Spleen (tissue), 11 donors: ENCODE measurements around the gene TRIM10. TPM values are rescaled to one million over a fixed set of nuclear protein-coding genes. Genes with fewer than 3 reads are reported as not detected.

Experiments
- DNase-seq: peaks from one replicate; pipeline ENCODE4 v3.0.0-alpha.2; 2020
- H3K27ac ChIP-seq, 8 donors: fragments of 200-600 bp; sonication (generic) in 7 of 8; 1 replicate in 4 of 8; 2 replicates in 4 of 8; pipeline versions ENCODE4 v1.5.0 to v1.8.0; 2016 to 2021; ENCODE audit warnings: inconsistent platforms in 4 of 8, mild to moderate bottlenecking in 4 of 8, moderate library complexity in 1 of 8
- H3K27me3 ChIP-seq, 7 donors: fragments of 200-600 bp; sonication (generic) in 6 of 7; replicated peaks in 1 of 7; 1 replicate in 4 of 7; 2 replicates in 3 of 7; pipeline versions ENCODE4 v1.5.0 to v1.8.0; 2016 to 2021; ENCODE audit warnings: inconsistent platforms in 3 of 7, mild to moderate bottlenecking in 1 of 7
- H3K36me3 ChIP-seq, 6 donors: fragments of 200-600 bp; sonication (generic) in 5 of 6; 1 replicate in 4 of 6; 2 replicates in 2 of 6; pipeline versions ENCODE4 v1.5.0 to v1.8.0; 2016 to 2021; ENCODE audit warnings: inconsistent platforms in 2 of 6
- H3K4me1 ChIP-seq, 6 donors: fragments of 200-600 bp; sonication (generic) in 5 of 6; 1 replicate in 3 of 6; 2 replicates in 3 of 6; pipeline versions ENCODE4 v1.5.0 to v1.8.0; 2016 to 2021; ENCODE audit warnings: inconsistent platforms in 3 of 6
- H3K4me3 ChIP-seq, 8 donors: fragments of 200-600 bp; sonication (generic) in 7 of 8; 1 replicate in 4 of 8; 2 replicates in 4 of 8; pipeline versions ENCODE4 v1.5.0 to v1.8.0; 2016 to 2021; ENCODE audit warnings: inconsistent platforms in 4 of 8, mild to moderate bottlenecking in 4 of 8, moderate library complexity in 2 of 8
- H3K9me3 ChIP-seq, 8 donors: fragments of 200-600 bp; sonication (generic) in 7 of 8; 1 replicate in 4 of 8; 2 replicates in 4 of 8; pipeline versions ENCODE4 v1.5.0 to v1.8.0; 2016 to 2021; ENCODE audit warnings: inconsistent platforms in 4 of 8
- POLR2A ChIP-seq, 3 donors: fragments of 450-650 bp; IDR thresholded peaks; one replicate each; pipeline ENCODE4 v1.5.1; 2017; ENCODE audit warnings: antibody characterized with exemption in 3 of 3, mild to moderate bottlenecking in 1 of 3
- POLR2AphosphoS5 ChIP-seq, 3 donors: sonication (generic); formaldehyde crosslinking; IDR thresholded peaks; one replicate each; pipeline ENCODE4 v1.5.1; 2017; ENCODE audit warnings: antibody characterized with exemption in 3 of 3
- WGBS, 5 donors: extraction: QIAGEN DNeasy Blood & Tissue Kit in 3 of 5; methylation state at CpG; one replicate each; pipeline versions ENCODE4 v1.1.5 to v1.1.7; 2013 to 2018; 5-methylcytosine and 5-hydroxymethylcytosine counted together
- intact Hi-C: fragments of 100-400 bp; cut with DNase I; formaldehyde crosslinking; loops from one replicate; pipeline ENCODE4 v1.15.0; 2023; ENCODE audit warnings: low total_unique reads
- polyA plus RNA-seq, 3 donors: library from polyadenylated mRNA; stranded (reverse); fragments of 200-250 nt; gene quantifications; one replicate each; pipeline ENCODE4 v1.2.1, GENCODE V29; 2013
- total RNA-seq, 7 donors: library from RNA; depleted of rRNA in 3 of 7; stranded (reverse); fragments of >200 nt in 3 of 7; fragmentation: NEBNext Ultra II Directional in 4 of 7; extraction: Animal tissue kit (Norgen Biotek cat#: 25700) in 4 of 7; gene quantifications; one replicate each; pipeline versions ENCODE4 v1.1.0 to v1.2.1, GENCODE V29; 2016 to 2021
- TF ChIP-seq, protein P1 (sequence below), 11 experiments: fragments of 200-600 bp in 7 of 11; fragments of 450-650 bp in 4 of 11; sonication (generic) in 4 of 11; IDR thresholded peaks in 8 of 11; conservative IDR thresholded peaks in 3 of 11; 1 replicate in 7 of 11; 2 replicates in 4 of 11; pipeline versions ENCODE4 v1.4.0 to v1.8.0; 2016 to 2021; ENCODE audit warnings: antibody characterized with exemption in 11 of 11, inconsistent platforms in 4 of 11, mild to moderate bottlenecking in 1 of 11
- donor health status: healthy with polysubstance abuse.
- donor health status: DM: no; HTN: no; CAD: no; lungs with moderate emphysema.
- donor health status: DM: no; HTN: no; CAD: no.
- donor health status: Bipolar disorder and iron deficiency.
- donor health status: healthy.
- donor health status: DM: no; HTN: no; CAD: no.
- donor health status: DM: yes; HTN: yes; CAD: no.

The TRIM10 gene
- total and polyA plus RNA-seq, 10 donors: 0.06 to 4.9 (median 1.1) TPM; not detected in 2

DNA sequence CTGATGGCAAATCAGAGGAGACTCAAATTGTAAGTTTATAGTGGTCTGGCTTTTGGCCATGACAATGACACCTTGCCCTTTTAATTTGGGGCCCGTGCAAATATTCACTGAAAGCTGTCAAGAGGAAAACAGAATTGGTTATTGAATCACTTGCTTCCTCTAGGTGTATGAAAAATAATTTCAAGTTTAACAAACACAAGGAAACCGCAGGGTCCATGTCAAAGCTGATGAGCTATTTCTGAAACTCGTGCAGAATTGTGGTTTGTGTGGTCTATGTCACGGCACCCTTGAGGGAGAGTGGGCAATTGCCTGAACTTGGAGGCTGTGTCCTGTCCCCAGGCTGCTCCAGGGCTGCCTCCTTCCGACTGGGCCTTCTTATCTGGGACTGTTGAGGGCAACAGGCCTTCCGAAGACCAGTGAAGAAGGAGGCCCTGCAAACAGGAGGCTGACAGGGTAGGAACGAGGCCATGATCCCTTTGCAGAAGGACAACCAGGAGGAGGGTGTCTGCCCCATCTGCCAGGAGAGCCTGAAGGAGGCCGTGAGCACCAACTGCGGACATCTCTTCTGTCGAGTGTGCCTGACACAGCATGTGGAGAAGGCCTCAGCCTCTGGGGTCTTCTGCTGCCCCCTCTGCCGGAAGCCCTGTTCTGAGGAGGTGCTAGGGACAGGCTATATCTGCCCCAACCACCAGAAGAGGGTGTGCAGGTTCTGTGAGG, 24.3 kb downstream of the TRIM10 start:
- H3K36me3 ChIP-seq: no peaks in the 10 kb centered on the region
- H3K27ac ChIP-seq: no peak overlapping the region
- WGBS, 5 donors: 44 to 66% (median 59%) methylated on average over 8 to 11 of the region's 11 CpGs
- H3K27me3 ChIP-seq: peaks cover 0 to 65% (median 16%) of the 10 kb centered on the region in 7 donors
- DNase-seq: no peak
- intact Hi-C loops: loop anchor here (10.0 kb wide), 1 partner anchor 292 kb away; no protein-coding TSS in a partner anchor
- no peak overlapping the region for H3K4me3 ChIP-seq
- no peaks in the 10 kb centered on the region for H3K9me3 ChIP-seq
- no peaks in the 10 kb centered on the region for H3K4me1 ChIP-seq
- TF ChIP-seq POLR2AphosphoS5 (IDR thresholded peaks at IDR 0.05) (no peak), POLR2A (IDR thresholded peaks at IDR 0.05) (no peak)
- TF ChIP-seq, protein P1, sequence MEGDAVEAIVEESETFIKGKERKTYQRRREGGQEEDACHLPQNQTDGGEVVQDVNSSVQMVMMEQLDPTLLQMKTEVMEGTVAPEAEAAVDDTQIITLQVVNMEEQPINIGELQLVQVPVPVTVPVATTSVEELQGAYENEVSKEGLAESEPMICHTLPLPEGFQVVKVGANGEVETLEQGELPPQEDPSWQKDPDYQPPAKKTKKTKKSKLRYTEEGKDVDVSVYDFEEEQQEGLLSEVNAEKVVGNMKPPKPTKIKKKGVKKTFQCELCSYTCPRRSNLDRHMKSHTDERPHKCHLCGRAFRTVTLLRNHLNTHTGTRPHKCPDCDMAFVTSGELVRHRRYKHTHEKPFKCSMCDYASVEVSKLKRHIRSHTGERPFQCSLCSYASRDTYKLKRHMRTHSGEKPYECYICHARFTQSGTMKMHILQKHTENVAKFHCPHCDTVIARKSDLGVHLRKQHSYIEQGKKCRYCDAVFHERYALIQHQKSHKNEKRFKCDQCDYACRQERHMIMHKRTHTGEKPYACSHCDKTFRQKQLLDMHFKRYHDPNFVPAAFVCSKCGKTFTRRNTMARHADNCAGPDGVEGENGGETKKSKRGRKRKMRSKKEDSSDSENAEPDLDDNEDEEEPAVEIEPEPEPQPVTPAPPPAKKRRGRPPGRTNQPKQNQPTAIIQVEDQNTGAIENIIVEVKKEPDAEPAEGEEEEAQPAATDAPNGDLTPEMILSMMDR (IDR thresholded peaks at IDR 0.05 in 8 of 11, conservative IDR thresholded peaks at IDR 0.05 in 3 of 11): no peak

DNA sequence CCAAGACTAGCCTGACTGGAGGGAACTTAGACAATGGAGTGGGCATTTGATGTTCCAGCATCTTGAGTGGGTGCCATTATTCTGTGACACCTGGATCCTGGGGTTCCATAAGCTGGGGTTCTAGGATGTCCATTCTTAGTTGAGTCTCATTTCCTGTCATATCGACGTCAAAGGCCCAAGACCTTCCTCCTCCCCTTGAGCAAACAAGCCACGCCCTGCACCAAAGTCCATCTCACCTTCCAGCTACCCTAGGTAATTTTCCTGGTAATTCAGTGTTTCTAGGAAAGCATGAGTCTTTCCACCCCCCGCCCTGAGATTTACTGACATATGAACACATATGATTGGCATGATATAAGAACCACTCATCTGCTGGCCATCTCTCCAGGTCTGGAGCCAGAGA, 25.3 kb downstream of the TRIM10 start, which contains the start of gene TRIM40:
TSS of gene TRIM40 (plus strand) at position 384 of the 400 bp plus-strand sequence. CDS start 897 bp downstream, outside the sequence.
- TF ChIP-seq, protein P1 (IDR thresholded peaks at IDR 0.05 in 8 of 11, conservative IDR thresholded peaks at IDR 0.05 in 3 of 11): no peak
- TF ChIP-seq POLR2A (IDR thresholded peaks at IDR 0.05) (no peak), POLR2AphosphoS5 (IDR thresholded peaks at IDR 0.05) (no peak)
- H3K4me3 ChIP-seq: no peak within 1 kb of the TSS
- no peak for DNase-seq
- H3K27me3 ChIP-seq: peaks cover 0 to 65% (median 22%) of the 10 kb centered on the region in 7 donors
- no peak within 1 kb of the TSS for H3K27ac ChIP-seq
- peaks cover 1 to 5% (median 4%) of the 10 kb centered on the region in 6 donors for H3K4me1 ChIP-seq
- intact Hi-C loops: loop anchor here (10.0 kb wide), 1 partner anchor 291 kb away; no protein-coding TSS in a partner anchor
- H3K36me3 ChIP-seq: no peaks in the 10 kb centered on the region
- no peaks in the 10 kb centered on the region for H3K9me3 ChIP-seq
- WGBS, 5 donors: 51 to 75% (median 70%) methylated on average over 4 of the region's 4 CpGs

DNA sequence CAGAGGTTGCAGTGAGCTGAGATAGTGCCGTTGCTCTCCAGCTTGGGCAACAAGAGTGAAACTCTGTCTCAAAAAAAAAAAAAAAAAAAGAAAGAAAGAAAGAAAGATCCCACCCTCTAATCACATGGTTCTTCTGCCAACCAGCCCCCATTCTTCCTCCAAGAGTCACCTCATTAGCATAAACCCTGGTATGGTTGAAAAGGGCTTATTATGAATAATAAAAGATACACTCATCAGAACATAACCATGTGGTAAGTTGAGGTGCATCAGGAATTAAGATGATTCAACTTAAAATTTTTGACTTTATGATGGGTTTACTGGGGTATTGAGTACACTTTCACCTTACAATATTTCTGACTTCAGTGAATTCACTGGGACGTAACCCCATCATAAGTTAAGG, 25.9 kb downstream of the TRIM10 start:
- peaks cover 2 to 10% (median 8%) of the 10 kb centered on the region in 6 donors for H3K4me1 ChIP-seq
- H3K27me3 ChIP-seq: peaks cover 0 to 71% (median 27%) of the 10 kb centered on the region in 7 donors
- 85 to 92% (median 89%) methylated on average over 2 of the region's 2 CpGs for WGBS, 5 donors
- no peak for DNase-seq
- no peak overlapping the region for H3K4me3 ChIP-seq
- TF ChIP-seq POLR2A (IDR thresholded peaks at IDR 0.05) (no peak), POLR2AphosphoS5 (IDR thresholded peaks at IDR 0.05) (no peak)
- no peaks in the 10 kb centered on the region for H3K36me3 ChIP-seq
- no peak overlapping the region for H3K27ac ChIP-seq
- intact Hi-C loops: loop anchor here (10.0 kb wide), 1 partner anchor 290 kb away; no protein-coding TSS in a partner anchor
- no peaks in the 10 kb centered on the region for H3K9me3 ChIP-seq

DNA sequence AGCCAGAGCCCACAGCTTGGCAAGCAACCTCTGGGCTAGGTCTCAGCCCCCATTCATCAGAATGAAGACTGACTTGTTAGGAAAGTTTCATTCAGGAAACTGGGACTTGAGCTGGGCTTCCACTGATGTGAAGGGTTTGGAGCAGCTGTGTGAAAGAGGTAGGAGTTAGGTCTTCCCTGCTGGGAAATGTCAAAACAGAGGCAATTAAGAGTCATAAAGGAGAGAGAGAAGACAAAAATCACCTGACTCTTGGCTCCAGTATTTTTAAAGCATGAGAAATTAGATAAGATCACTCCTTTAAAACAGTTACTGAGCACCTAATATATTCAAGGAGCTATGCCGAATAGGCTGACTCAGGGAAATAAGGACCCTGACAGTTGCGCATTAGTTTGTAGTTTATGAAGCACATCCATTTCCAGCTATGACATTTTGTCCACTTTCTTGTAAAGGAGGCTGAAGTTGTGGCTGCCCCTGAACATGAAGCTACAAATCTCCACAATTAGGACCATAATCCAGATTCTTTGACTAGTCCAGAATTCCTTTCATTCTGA, 29.0 kb downstream of the TRIM10 start:
- H3K4me1 ChIP-seq: peaks cover 2 to 23% (median 17%) of the 10 kb centered on the region in 6 donors
- H3K27me3 ChIP-seq: peaks cover 0 to 87% (median 55%) of the 10 kb centered on the region in 7 donors
- H3K4me3 ChIP-seq: no peak overlapping the region
- TF ChIP-seq, protein P1 (IDR thresholded peaks at IDR 0.05 in 8 of 11, conservative IDR thresholded peaks at IDR 0.05 in 3 of 11): no peak
- TF ChIP-seq POLR2A (IDR thresholded peaks at IDR 0.05): no peak
- no peak for TF ChIP-seq POLR2AphosphoS5 (IDR thresholded peaks at IDR 0.05)
- no peak overlapping the region for H3K27ac ChIP-seq
- no peaks in the 10 kb centered on the region for H3K36me3 ChIP-seq
- H3K9me3 ChIP-seq: no peaks in the 10 kb centered on the region
- no peak for DNase-seq
- intact Hi-C loops: loop anchor here (10.0 kb wide), 1 partner anchor 287 kb away; no protein-coding TSS in a partner anchor
- 77 to 92% (median 82%) methylated on average over 2 of the region's 2 CpGs for WGBS, 5 donors
